Right lobe of liver (tissue), 4 donors: Measurements from ENCODE around the gene ST6GALNAC6.
A peak's percentile ranks its signal among the peaks of the same experiment; 100 is the strongest.

Experiments used
- POLR2A ChIP-seq: fragments of 450-650 bp; IDR thresholded peaks from one replicate; pipeline ENCODE4 v1.6.1; 2017; ENCODE audit warnings: antibody characterized with exemption, mild to moderate bottlenecking
- TF ChIP-seq, protein P1 (sequence below), 4 donors: fragments of 200-600 bp in 3 of 4; fragments of 450-650 bp in 1 of 4; IDR thresholded peaks; one replicate each; pipeline versions ENCODE4 v1.5.1 to v1.8.0; 2016 to 2022; ENCODE audit warnings: antibody characterized with exemption in 4 of 4, mild to moderate bottlenecking in 2 of 4
- donor health status: DM: no; HTN: no; CAD: no.
- donor health status: DM: no; HTN: no; CAD: no.
- donor health status: DM: no; HTN: yes; CAD: no.

DNA sequence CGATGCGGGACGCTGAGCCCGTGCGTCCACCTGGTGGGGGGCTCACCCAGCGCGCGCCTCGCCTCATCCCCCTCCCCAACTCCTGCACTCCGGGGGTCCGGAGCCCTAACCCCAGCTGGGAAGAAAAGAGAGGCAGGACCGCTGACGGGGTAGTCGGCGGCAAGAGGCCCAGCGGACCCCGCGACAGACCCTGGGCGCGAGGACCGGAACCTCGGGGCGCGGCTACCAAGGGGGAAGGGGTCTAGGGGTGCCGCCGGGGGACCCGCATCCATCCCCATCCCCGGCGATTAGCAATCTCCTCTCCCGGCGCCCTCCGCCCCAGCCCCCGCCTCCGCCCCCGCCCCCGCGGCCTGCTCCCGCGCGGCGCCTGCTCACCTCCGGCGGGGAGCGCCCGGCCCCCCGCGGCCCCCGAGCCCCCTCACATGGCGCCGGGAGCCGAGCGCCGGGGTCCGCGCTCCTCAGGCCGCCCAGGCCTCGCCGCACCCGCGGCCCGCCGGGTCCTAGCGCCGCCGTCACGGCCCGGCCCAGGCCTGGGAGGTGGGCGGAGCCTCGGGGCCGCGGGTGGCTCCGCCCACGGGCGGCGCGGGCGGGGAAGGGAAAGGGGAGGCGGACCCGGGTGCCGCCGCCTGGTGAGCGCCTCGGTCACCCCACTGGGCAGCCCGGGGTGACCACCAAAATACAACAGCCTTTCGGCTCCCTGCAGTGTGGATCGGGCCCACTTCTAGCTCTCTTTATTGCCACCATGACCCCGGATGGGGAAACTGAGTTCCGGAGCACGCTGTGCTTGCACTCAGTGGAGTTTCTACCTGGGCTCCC is at the start of gene ST6GALNAC6:
- TF ChIP-seq, protein P1, sequence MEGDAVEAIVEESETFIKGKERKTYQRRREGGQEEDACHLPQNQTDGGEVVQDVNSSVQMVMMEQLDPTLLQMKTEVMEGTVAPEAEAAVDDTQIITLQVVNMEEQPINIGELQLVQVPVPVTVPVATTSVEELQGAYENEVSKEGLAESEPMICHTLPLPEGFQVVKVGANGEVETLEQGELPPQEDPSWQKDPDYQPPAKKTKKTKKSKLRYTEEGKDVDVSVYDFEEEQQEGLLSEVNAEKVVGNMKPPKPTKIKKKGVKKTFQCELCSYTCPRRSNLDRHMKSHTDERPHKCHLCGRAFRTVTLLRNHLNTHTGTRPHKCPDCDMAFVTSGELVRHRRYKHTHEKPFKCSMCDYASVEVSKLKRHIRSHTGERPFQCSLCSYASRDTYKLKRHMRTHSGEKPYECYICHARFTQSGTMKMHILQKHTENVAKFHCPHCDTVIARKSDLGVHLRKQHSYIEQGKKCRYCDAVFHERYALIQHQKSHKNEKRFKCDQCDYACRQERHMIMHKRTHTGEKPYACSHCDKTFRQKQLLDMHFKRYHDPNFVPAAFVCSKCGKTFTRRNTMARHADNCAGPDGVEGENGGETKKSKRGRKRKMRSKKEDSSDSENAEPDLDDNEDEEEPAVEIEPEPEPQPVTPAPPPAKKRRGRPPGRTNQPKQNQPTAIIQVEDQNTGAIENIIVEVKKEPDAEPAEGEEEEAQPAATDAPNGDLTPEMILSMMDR (IDR thresholded peaks at IDR 0.05): peak in 1 of 4 donors; percentile 12
- TF ChIP-seq POLR2A: peak; percentile 62
